Liver (tissue), 9 donors: Measurements from ENCODE around the gene RRP1. TPM values are rescaled to one million over a fixed set of nuclear protein-coding genes. Genes with fewer than 3 reads are reported as not detected.

Experiments used
- DNase-seq: peaks from one replicate; pipeline ENCODE4 v3.0.0-alpha.2; 2017; ENCODE audit warnings: low spot score
- H3K27ac ChIP-seq, 2 donors: one replicate each; pipeline ENCODE4 v1.7.0; 2013; ENCODE audit warnings: inconsistent platforms in 2 of 2, low read length in 2 of 2, control low read depth in 1 of 2, low read depth in 1 of 2, mild to moderate bottlenecking in 1 of 2
- H3K27me3 ChIP-seq, 4 donors: one replicate each; pipeline versions ENCODE4 v1.6.1 to v1.7.0; 2013; ENCODE audit warnings: low read length in 3 of 4, inconsistent platforms in 1 of 4, mild to moderate bottlenecking in 1 of 4, moderate library complexity in 1 of 4; ENCODE audit not compliant: control insufficient read depth in 4 of 4, insufficient read depth in 4 of 4
- H3K36me3 ChIP-seq, 4 donors: one replicate each; pipeline versions ENCODE4 v1.6.1 to v1.7.0; 2013; ENCODE audit warnings: low read length in 3 of 4, mild to moderate bottlenecking in 3 of 4, low read depth in 1 of 4, moderate library complexity in 1 of 4; ENCODE audit not compliant: control insufficient read depth in 4 of 4, insufficient read depth in 3 of 4
- H3K4me1 ChIP-seq, 4 donors: one replicate each; pipeline versions ENCODE4 v1.6.1 to v1.7.0; 2013; ENCODE audit warnings: low read length in 3 of 4, mild to moderate bottlenecking in 3 of 4, moderate library complexity in 1 of 4; ENCODE audit not compliant: control insufficient read depth in 4 of 4, insufficient read depth in 4 of 4
- H3K4me3 ChIP-seq, 3 donors: one replicate each; pipeline versions ENCODE4 v1.6.1 to v1.7.0; 2013; ENCODE audit warnings: low read length in 3 of 3, control low read depth in 1 of 3, low read depth in 1 of 3, mild to moderate bottlenecking in 1 of 3
- H3K9ac ChIP-seq, 2 donors: one replicate each; pipeline ENCODE4 v1.7.0; 2013; ENCODE audit warnings: low read length in 2 of 2, mild to moderate bottlenecking in 2 of 2, moderate library complexity in 2 of 2, control low read depth in 1 of 2, low read depth in 1 of 2
- H3K9me3 ChIP-seq, 4 donors: one replicate each; pipeline versions ENCODE4 v1.6.1 to v1.7.0; 2013; ENCODE audit warnings: low read length in 3 of 4; ENCODE audit not compliant: control insufficient read depth in 4 of 4
- ATF3 ChIP-seq: IDR thresholded peaks from 2 replicates; pipeline ENCODE4 v1.6.1; 2016; ENCODE audit warnings: antibody characterized with exemption
- EGR1 ChIP-seq, 2 donors: IDR thresholded peaks; 2 replicates each; pipeline ENCODE4 v1.6.1; 2016 to 2018; ENCODE audit warnings: antibody characterized with exemption in 2 of 2, low read depth in 2 of 2
- FOXA1 ChIP-seq: IDR thresholded peaks from 2 replicates; pipeline ENCODE4 v1.6.1; 2016; ENCODE audit warnings: antibody characterized with exemption
- FOXA2 ChIP-seq: IDR thresholded peaks from 2 replicates; pipeline ENCODE4 v1.6.1; 2016; ENCODE audit warnings: antibody characterized with exemption
- GABPA ChIP-seq, 2 donors: IDR thresholded peaks in 1 of 2; conservative IDR thresholded peaks in 1 of 2; 2 replicates each; pipeline ENCODE4 v1.6.1; 2016; ENCODE audit warnings: antibody characterized with exemption in 2 of 2, mild to moderate bottlenecking in 1 of 2, moderate library complexity in 1 of 2
- HNF4A ChIP-seq, 2 donors: conservative IDR thresholded peaks; 2 replicates each; pipeline ENCODE4 v1.6.1; 2016; ENCODE audit warnings: antibody characterized with exemption in 2 of 2, mild to moderate bottlenecking in 2 of 2
- HNF4G ChIP-seq: IDR thresholded peaks from 2 replicates; pipeline ENCODE4 v1.6.1; 2016; ENCODE audit warnings: antibody characterized with exemption
- JUND ChIP-seq, 2 donors: IDR thresholded peaks; 2 replicates each; pipeline ENCODE4 v1.6.1; 2016; ENCODE audit warnings: antibody characterized with exemption in 2 of 2
- NR2F2 ChIP-seq: IDR thresholded peaks from 2 replicates; pipeline ENCODE4 v1.6.1; 2016; ENCODE audit warnings: antibody characterized with exemption
- RAD21 ChIP-seq, 2 donors: IDR thresholded peaks; 2 replicates each; pipeline ENCODE4 v1.6.1; 2016; ENCODE audit warnings: antibody characterized with exemption in 2 of 2, mild to moderate bottlenecking in 2 of 2
- RXRA ChIP-seq, 2 donors: IDR thresholded peaks; 2 replicates each; pipeline ENCODE4 v1.6.1; 2017 to 2018; ENCODE audit warnings: antibody characterized with exemption in 2 of 2, mild to moderate bottlenecking in 1 of 2
- SP1 ChIP-seq: IDR thresholded peaks from 2 replicates; pipeline ENCODE4 v1.6.1; 2018; ENCODE audit warnings: antibody characterized with exemption, mild to moderate bottlenecking
- TAF1 ChIP-seq: conservative IDR thresholded peaks from 2 replicates; pipeline ENCODE4 v1.6.1; 2016; ENCODE audit warnings: antibody characterized with exemption, mild to moderate bottlenecking
- YY1 ChIP-seq: IDR thresholded peaks from 2 replicates; pipeline ENCODE4 v1.6.1; 2016; ENCODE audit warnings: antibody characterized with exemption, mild to moderate bottlenecking
- WGBS: extraction: QIAGEN DNeasy Blood & Tissue Kit; methylation state at CpG from one replicate; pipeline ENCODE4 v1.1.7; 2013; 5-methylcytosine and 5-hydroxymethylcytosine counted together
- polyA plus RNA-seq, 2 donors: library from polyadenylated mRNA; stranded (reverse) in 1 of 2; unstranded in 1 of 2; fragments of 200-250 nt in 1 of 2; fragments of >200 nt in 1 of 2; fragmentation: Nextera tagmentation in 1 of 2; extraction: Ambion mirVana in 1 of 2; gene quantifications; one replicate each; pipeline versions ENCODE4 v1.2.1 to v1.2.3, GENCODE V29; 2013 to 2015
- total RNA-seq, 2 donors: library from RNA; depleted of rRNA; stranded (reverse); fragments of >200 nt; gene quantifications; one replicate each; pipeline ENCODE4 v1.2.3, GENCODE V29; 2014
- TF ChIP-seq, protein P1 (sequence below): IDR thresholded peaks from 2 replicates; pipeline ENCODE4 v1.6.1; 2016; ENCODE audit warnings: antibody characterized with exemption
- TF ChIP-seq, protein P2 (sequence below): IDR thresholded peaks from 2 replicates; pipeline ENCODE4 v1.6.1; 2016; ENCODE audit warnings: antibody characterized with exemption
- TF ChIP-seq, protein P3 (sequence below): IDR thresholded peaks from 2 replicates; pipeline ENCODE4 v1.6.1; 2016; ENCODE audit warnings: antibody characterized with exemption, mild to moderate bottlenecking
- TF ChIP-seq, protein P4 (sequence below): fragments of 150-350 bp; IDR thresholded peaks from 2 replicates; pipeline ENCODE4 v1.5.1; 2017; ENCODE audit warnings: improper control_type of control experiment, low read depth, low read length; ENCODE audit not compliant: missing input control
- donor health status: healthy.
- donor health status: healthy.
- donor health status: healthy.
- donor health status: healthy.
- donor health status: healthy.

RRP1 gene
- total and polyA plus RNA-seq, 4 donors: 5.4 to 15.0 (median 7.7) TPM

GRCh38 chr21:43759651-43760050 lies 29.7 kb upstream of the RRP1 start:
- H3K4me3 ChIP-seq: no peak overlapping the region
- TF ChIP-seq RAD21 (IDR thresholded peaks at IDR 0.05): no peak
- TF ChIP-seq, protein P1, sequence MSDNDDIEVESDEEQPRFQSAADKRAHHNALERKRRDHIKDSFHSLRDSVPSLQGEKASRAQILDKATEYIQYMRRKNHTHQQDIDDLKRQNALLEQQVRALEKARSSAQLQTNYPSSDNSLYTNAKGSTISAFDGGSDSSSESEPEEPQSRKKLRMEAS: no peak
- H3K36me3 ChIP-seq: peaks cover 10 to 46% (median 10%) of the 10 kb centered on the region in 4 donors
- WGBS: 96% methylated on average over 19 of the region's 19 CpGs
- H3K9me3 ChIP-seq: no peaks in the 10 kb centered on the region
- no peak overlapping the region for H3K9ac ChIP-seq
- peaks cover 5 to 13% (median 9%) of the 10 kb centered on the region in 4 donors for H3K4me1 ChIP-seq
- no peaks in the 10 kb centered on the region for H3K27me3 ChIP-seq
- H3K27ac ChIP-seq: no peak overlapping the region
- no peak for DNase-seq

- Histone ChIP-seq H3K27ac (no peak overlapping the region), H3K9me3 (no peaks in the 10 kb centered on the region), H3K36me3 (peaks cover 9 to 38% (median 10%) of the 10 kb centered on the region in 4 donors), H3K27me3 (no peaks in the 10 kb centered on the region), H3K4me3 (no peak overlapping the region), H3K4me1 (peaks cover 5 to 13% (median 9%) of the 10 kb centered on the region in 4 donors), H3K9ac (no peak overlapping the region)
- 93% methylated on average over 22 of the region's 22 CpGs for WGBS
- no peak for DNase-seq
- no peak for TF ChIP-seq RAD21 (IDR thresholded peaks at IDR 0.05)
- no peak for TF ChIP-seq HNF4A (conservative IDR thresholded peaks at IDR 0.05)
- TF ChIP-seq JUND (IDR thresholded peaks at IDR 0.05): no peak
- no peak for TF ChIP-seq GABPA (IDR thresholded peaks at IDR 0.05 in 1 of 2, conservative IDR thresholded peaks at IDR 0.05 in 1 of 2)
- TF ChIP-seq RXRA (IDR thresholded peaks at IDR 0.05): no peak
- no peak for TF ChIP-seq ATF3
- TF ChIP-seq EGR1 (IDR thresholded peaks at IDR 0.05; ENCODE audit: low read depth in 2 of 2): no peak
- TF ChIP-seq, protein P2, sequence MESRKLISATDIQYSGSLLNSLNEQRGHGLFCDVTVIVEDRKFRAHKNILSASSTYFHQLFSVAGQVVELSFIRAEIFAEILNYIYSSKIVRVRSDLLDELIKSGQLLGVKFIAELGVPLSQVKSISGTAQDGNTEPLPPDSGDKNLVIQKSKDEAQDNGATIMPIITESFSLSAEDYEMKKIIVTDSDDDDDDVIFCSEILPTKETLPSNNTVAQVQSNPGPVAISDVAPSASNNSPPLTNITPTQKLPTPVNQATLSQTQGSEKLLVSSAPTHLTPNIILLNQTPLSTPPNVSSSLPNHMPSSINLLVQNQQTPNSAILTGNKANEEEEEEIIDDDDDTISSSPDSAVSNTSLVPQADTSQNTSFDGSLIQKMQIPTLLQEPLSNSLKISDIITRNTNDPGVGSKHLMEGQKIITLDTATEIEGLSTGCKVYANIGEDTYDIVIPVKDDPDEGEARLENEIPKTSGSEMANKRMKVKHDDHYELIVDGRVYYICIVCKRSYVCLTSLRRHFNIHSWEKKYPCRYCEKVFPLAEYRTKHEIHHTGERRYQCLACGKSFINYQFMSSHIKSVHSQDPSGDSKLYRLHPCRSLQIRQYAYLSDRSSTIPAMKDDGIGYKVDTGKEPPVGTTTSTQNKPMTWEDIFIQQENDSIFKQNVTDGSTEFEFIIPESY: no peak
- TF ChIP-seq, protein P3, sequence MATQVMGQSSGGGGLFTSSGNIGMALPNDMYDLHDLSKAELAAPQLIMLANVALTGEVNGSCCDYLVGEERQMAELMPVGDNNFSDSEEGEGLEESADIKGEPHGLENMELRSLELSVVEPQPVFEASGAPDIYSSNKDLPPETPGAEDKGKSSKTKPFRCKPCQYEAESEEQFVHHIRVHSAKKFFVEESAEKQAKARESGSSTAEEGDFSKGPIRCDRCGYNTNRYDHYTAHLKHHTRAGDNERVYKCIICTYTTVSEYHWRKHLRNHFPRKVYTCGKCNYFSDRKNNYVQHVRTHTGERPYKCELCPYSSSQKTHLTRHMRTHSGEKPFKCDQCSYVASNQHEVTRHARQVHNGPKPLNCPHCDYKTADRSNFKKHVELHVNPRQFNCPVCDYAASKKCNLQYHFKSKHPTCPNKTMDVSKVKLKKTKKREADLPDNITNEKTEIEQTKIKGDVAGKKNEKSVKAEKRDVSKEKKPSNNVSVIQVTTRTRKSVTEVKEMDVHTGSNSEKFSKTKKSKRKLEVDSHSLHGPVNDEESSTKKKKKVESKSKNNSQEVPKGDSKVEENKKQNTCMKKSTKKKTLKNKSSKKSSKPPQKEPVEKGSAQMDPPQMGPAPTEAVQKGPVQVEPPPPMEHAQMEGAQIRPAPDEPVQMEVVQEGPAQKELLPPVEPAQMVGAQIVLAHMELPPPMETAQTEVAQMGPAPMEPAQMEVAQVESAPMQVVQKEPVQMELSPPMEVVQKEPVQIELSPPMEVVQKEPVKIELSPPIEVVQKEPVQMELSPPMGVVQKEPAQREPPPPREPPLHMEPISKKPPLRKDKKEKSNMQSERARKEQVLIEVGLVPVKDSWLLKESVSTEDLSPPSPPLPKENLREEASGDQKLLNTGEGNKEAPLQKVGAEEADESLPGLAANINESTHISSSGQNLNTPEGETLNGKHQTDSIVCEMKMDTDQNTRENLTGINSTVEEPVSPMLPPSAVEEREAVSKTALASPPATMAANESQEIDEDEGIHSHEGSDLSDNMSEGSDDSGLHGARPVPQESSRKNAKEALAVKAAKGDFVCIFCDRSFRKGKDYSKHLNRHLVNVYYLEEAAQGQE: no peak
- no peak for TF ChIP-seq SP1
- TF ChIP-seq YY1: no peak
- TF ChIP-seq, protein P4, sequence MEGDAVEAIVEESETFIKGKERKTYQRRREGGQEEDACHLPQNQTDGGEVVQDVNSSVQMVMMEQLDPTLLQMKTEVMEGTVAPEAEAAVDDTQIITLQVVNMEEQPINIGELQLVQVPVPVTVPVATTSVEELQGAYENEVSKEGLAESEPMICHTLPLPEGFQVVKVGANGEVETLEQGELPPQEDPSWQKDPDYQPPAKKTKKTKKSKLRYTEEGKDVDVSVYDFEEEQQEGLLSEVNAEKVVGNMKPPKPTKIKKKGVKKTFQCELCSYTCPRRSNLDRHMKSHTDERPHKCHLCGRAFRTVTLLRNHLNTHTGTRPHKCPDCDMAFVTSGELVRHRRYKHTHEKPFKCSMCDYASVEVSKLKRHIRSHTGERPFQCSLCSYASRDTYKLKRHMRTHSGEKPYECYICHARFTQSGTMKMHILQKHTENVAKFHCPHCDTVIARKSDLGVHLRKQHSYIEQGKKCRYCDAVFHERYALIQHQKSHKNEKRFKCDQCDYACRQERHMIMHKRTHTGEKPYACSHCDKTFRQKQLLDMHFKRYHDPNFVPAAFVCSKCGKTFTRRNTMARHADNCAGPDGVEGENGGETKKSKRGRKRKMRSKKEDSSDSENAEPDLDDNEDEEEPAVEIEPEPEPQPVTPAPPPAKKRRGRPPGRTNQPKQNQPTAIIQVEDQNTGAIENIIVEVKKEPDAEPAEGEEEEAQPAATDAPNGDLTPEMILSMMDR: no peak
- TF ChIP-seq HNF4G: no peak
- TF ChIP-seq, protein P1: no peak
- no peak for TF ChIP-seq TAF1
- TF ChIP-seq FOXA1: no peak
- no peak for TF ChIP-seq NR2F2
- TF ChIP-seq FOXA2: no peak
Observed at GRCh38 chr21:43760391-43760958, 28.9 kb upstream of the RRP1 start.
